ENCODE results near the gene C19orf67.

- TF ChIP-seq CTCF (conservative IDR thresholded peaks at IDR 0.05; ENCODE audit: low read depth, low read length) (no peak), EZH2phosphoT487 (IDR thresholded peaks at IDR 0.05; ENCODE audit: borderline replicate concordance, low read length) (no peak)
Measured at GRCh38 chr19:14103310-14103709, 17.7 kb upstream of the C19orf67 start.
